ENCODE data around the gene RAB11FIP3.

DNA sequence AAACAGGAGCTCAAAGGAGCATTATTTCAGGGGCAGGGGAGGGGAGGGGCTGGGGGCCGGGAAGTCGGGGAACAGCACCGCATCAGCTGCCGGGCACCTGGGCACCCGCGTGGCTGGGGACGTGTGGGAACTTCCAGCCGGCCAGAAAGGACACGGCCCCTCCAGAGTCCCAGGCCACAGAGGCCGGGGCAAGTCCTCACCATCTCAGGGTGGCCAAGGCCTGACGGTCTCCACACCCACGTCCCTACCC lies 44.8 kb upstream of the RAB11FIP3 start:
- TF ChIP-seq EZH2phosphoT487 (IDR thresholded peaks at IDR 0.05; ENCODE audit: borderline replicate concordance, low read length), result no peak
- TF ChIP-seq, protein P1, sequence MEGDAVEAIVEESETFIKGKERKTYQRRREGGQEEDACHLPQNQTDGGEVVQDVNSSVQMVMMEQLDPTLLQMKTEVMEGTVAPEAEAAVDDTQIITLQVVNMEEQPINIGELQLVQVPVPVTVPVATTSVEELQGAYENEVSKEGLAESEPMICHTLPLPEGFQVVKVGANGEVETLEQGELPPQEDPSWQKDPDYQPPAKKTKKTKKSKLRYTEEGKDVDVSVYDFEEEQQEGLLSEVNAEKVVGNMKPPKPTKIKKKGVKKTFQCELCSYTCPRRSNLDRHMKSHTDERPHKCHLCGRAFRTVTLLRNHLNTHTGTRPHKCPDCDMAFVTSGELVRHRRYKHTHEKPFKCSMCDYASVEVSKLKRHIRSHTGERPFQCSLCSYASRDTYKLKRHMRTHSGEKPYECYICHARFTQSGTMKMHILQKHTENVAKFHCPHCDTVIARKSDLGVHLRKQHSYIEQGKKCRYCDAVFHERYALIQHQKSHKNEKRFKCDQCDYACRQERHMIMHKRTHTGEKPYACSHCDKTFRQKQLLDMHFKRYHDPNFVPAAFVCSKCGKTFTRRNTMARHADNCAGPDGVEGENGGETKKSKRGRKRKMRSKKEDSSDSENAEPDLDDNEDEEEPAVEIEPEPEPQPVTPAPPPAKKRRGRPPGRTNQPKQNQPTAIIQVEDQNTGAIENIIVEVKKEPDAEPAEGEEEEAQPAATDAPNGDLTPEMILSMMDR (conservative IDR thresholded peaks at IDR 0.05; ENCODE audit: low read depth, low read length), result no peak
